ENCODE measurements around the gene HELZ. TPM values are rescaled to one million over a fixed set of nuclear protein-coding genes. Genes with fewer than 3 reads are reported as not detected.
A peak's percentile ranks its signal among the peaks of the same experiment; 100 is the strongest.

The HELZ gene
- total RNA-seq, 1 donor from 2014 or later: 63.5 TPM

DNA sequence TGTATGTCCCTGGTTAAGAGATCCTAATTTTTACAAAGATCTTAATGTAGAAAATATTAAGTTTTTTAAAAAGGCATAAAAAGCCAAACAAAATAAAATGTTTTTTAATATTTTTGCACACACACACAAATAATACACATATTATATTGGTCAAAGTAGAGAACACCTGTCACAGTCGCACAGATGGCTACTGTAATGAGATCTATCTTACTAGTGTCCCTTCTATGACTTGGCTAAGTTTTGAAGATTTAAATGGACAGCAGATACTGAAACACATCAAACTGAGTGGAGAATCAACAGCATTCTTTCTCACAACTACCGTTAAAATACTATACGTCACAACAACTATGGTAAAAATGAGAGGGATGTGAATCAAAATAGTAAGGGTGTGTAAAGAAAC lies 83.4 kb downstream of the HELZ start:
- TF ChIP-seq, protein P1, sequence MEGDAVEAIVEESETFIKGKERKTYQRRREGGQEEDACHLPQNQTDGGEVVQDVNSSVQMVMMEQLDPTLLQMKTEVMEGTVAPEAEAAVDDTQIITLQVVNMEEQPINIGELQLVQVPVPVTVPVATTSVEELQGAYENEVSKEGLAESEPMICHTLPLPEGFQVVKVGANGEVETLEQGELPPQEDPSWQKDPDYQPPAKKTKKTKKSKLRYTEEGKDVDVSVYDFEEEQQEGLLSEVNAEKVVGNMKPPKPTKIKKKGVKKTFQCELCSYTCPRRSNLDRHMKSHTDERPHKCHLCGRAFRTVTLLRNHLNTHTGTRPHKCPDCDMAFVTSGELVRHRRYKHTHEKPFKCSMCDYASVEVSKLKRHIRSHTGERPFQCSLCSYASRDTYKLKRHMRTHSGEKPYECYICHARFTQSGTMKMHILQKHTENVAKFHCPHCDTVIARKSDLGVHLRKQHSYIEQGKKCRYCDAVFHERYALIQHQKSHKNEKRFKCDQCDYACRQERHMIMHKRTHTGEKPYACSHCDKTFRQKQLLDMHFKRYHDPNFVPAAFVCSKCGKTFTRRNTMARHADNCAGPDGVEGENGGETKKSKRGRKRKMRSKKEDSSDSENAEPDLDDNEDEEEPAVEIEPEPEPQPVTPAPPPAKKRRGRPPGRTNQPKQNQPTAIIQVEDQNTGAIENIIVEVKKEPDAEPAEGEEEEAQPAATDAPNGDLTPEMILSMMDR (IDR thresholded peaks at IDR 0.05): no peak
- no peak overlapping the region for H3K4me3 Mint-ChIP-seq (ENCODE audit: unreplicated experiment)
- no peak overlapping the region for H3K27ac Mint-ChIP-seq (ENCODE audit: unreplicated experiment)
- H3K36me3 Mint-ChIP-seq (ENCODE audit: unreplicated experiment): peaks cover 41% of the 10 kb centered on the region
- peaks cover 8% of the 10 kb centered on the region for H3K4me1 Mint-ChIP-seq (ENCODE audit: unreplicated experiment)
- H3K9me3 Mint-ChIP-seq (ENCODE audit: unreplicated experiment): no peaks in the 10 kb centered on the region
- DNase-seq (ENCODE audit: extremely low spot score, unreplicated experiment): no peak
- no peaks in the 10 kb centered on the region for H3K27me3 Mint-ChIP-seq (ENCODE audit: unreplicated experiment)

DNA sequence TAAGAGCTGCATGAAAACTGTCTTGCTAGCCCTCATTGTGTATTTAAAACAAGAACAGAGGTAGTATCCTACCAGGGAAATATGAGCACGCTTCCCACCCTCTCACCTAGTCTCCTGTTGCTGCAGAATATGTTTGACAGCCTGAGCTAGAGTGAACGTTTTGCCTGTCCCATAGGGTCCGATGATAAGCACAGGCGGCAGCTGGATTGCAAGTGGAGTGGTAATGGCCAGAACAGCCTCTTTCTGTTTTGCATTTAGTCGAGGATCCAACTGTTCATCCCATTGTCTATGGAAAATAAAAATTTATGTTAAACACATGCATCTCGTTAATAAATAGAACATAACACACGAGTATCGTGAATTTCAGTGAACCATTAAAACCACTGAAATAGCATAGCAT lies 84.2 kb downstream of the HELZ start:
- peaks cover 40% of the 10 kb centered on the region for H3K36me3 Mint-ChIP-seq (ENCODE audit: unreplicated experiment)
- no peak overlapping the region for H3K27ac Mint-ChIP-seq (ENCODE audit: unreplicated experiment)
- H3K9me3 Mint-ChIP-seq (ENCODE audit: unreplicated experiment): no peaks in the 10 kb centered on the region
- H3K4me1 Mint-ChIP-seq (ENCODE audit: unreplicated experiment): peaks cover 10% of the 10 kb centered on the region
- TF ChIP-seq, protein P1 (IDR thresholded peaks at IDR 0.05): no peak
- no peak overlapping the region for H3K4me3 Mint-ChIP-seq (ENCODE audit: unreplicated experiment)
- no peaks in the 10 kb centered on the region for H3K27me3 Mint-ChIP-seq (ENCODE audit: unreplicated experiment)
- no peak for DNase-seq (ENCODE audit: extremely low spot score, unreplicated experiment)

DNA sequence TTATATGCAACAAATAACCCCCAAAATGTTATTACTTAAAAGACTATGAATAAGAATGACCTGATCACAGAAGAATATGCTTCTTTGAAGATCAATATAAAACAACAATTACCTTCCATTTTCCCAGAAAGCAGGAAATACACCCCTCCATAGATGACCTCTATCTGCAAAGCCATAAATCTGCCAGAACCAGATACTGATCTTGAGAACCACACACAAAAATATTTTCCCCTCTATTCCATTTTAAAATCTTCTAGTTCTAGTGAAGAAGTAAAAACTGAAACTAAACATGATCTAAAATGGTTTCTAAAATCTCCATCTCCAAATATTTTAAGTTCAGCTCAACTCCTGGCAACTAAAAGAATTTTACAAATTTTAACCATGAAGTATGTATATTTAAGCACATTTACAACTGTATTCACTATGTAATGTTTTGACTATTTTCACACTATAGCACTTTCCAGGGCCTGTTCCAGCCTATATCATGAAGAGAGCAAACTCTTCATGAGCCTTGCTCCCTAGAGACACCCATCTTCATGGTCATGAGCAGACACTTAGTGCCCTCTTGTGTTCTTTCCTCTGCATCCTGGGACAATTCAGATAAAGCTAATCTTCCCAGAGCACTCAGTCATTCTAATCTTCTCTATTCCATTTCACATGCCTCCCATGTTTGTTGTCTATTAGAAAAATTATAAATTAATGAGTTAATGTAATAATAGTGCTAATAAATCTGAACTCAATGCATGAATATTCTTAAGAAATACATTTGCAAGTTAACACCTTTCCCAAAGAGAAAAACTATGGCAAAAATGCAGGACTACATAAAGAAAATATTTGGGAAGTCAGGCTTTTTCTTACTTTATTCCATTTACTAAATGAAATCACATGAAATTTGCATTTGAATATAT lies 87.0 kb downstream of the HELZ start:
- H3K4me1 Mint-ChIP-seq (ENCODE audit: unreplicated experiment): peaks cover 14% of the 10 kb centered on the region
- DNase-seq (ENCODE audit: extremely low spot score, unreplicated experiment): no peak
- H3K36me3 Mint-ChIP-seq (ENCODE audit: unreplicated experiment): peaks cover 28% of the 10 kb centered on the region
- TF ChIP-seq, protein P1 (IDR thresholded peaks at IDR 0.05): peak; percentile 69
- H3K27me3 Mint-ChIP-seq (ENCODE audit: unreplicated experiment): no peaks in the 10 kb centered on the region
- peaks cover 4% of the 10 kb centered on the region for H3K9me3 Mint-ChIP-seq (ENCODE audit: unreplicated experiment)
- no peak overlapping the region for H3K4me3 Mint-ChIP-seq (ENCODE audit: unreplicated experiment)
- peak overlapping the region; percentile 80 for H3K27ac Mint-ChIP-seq (ENCODE audit: unreplicated experiment)

DNA sequence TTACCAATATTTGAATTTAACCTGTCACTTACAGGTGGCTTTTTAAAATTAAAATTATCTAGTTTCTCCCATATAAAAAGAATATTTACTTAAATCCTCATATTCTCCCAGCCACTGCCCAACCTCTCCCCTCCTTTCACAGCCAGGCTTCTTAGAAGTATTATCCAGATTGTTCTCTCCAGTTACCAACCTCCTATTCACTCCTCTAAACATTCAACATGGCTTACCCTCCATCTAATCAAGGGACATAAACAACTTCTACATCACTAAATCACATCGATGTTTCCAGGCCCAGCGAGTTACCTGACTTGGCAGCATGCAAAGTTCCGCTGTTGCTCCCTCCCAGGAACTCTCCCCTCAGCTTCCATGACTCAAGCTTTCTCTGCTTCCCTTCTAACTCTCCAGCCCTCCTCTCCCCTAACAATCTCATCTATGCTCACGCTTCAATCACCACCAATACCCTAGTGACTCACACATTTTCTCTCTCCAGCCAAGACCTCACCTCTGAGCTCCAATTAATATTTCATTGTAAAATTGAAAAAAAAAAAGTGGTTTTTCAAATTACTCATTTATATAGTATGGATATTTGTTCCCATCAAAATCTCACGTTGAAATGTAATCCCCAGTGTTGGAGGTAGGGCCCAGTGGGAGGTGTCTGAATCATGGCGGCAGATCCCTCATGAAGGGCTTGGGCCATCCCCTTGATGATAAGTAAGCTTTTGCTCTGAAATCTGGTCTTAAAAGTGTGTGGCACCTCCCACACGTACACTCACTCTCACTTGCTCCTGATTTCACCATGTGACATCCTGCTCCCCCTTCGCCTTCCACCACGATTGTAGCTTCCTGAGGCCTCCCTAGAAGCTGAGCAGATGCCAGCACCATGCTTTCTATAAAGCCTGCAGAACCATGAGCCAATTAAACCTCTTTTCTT lies 88.5 kb downstream of the HELZ start:
- DNase-seq (ENCODE audit: extremely low spot score, unreplicated experiment): no peak
- TF ChIP-seq, protein P1 (IDR thresholded peaks at IDR 0.05): no peak
- Mint-ChIP-seq H3K27ac (ENCODE audit: unreplicated experiment) (no peak overlapping the region), H3K9me3 (ENCODE audit: unreplicated experiment) (peaks cover 4% of the 10 kb centered on the region), H3K4me1 (ENCODE audit: unreplicated experiment) (peaks cover 29% of the 10 kb centered on the region), H3K27me3 (ENCODE audit: unreplicated experiment) (no peaks in the 10 kb centered on the region), H3K36me3 (ENCODE audit: unreplicated experiment) (peaks cover 26% of the 10 kb centered on the region), H3K4me3 (ENCODE audit: unreplicated experiment) (no peak overlapping the region)

All from osteocyte (in vitro differentiated cells).